ENCODE measurements around the gene SMYD5. TPM values are rescaled to one million over a fixed set of nuclear protein-coding genes. Genes with fewer than 3 reads are reported as not detected.

The SMYD5 gene
- total and polyA plus RNA-seq, 2 donors (not counting 1 experiment from before 2014, with no cell fraction given), result 31.9 to 41.0 TPM

DNA sequence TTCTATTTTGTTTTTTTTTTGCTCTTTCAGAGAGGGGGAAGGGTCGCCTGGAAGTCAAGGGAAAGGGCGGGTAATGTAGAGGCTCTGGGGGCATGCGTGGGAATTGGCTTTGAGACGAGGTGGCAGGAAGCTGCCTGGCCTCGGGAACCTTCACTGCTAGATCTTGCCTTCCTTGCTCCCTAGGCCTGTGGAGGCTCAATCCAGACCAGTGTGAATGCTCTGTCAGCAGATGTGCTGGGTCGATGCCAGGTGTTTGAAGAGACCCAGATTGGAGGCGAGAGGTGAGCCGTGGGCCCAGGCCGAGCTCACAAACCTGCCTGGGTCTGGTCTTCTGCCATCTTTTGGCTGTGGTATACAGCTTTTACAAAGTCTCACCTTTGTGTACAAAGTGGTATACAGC, 35.6 kb downstream of the SMYD5 start:
- ChIA-PET CTCF (interaction anchor here (1.0 kb wide), 1 partner anchor 16 kb away, joined by 3 read pairs; the partner anchor contains the start of gene CCT7), POLR2A (no interaction called here)
- Histone ChIP-seq H3K4me3 (ENCODE audit: control extremely low read depth in 1 of 5, extremely low read depth in 1 of 5, insufficient read depth in 1 of 5, low read depth in 2 of 5, low read length in 4 of 5) (no peak overlapping the region), H3K4me2 (replicated peaks; ENCODE audit: low read depth, low read length, poor library complexity, severe bottlenecking) (no peak overlapping the region), H3K4me1 (ENCODE audit: control insufficient read depth in 2 of 2, insufficient read depth in 2 of 2, low read length in 2 of 2) (no peaks in the 10 kb centered on the region), H3K36me3 (replicated peaks in 1 of 2; ENCODE audit: control extremely low read depth in 1 of 2, control insufficient read depth in 1 of 2, extremely low read depth in 1 of 2, insufficient read depth in 2 of 2, low read length in 1 of 2) (peaks cover 7 to 86% of the 10 kb centered on the region in 2 experiments), H3K79me2 (ENCODE audit: control insufficient read depth, insufficient read depth, low read length) (no peaks in the 10 kb centered on the region), H3K9ac (ENCODE audit: low read length) (no peak overlapping the region), H4K20me1 (ENCODE audit: control insufficient read depth, insufficient read depth, low read length, poor library complexity, severe bottlenecking) (peaks cover 34% of the 10 kb centered on the region), H3K27me3 (replicated peaks in 1 of 4; ENCODE audit: control extremely low read depth in 1 of 4, control insufficient read depth in 3 of 4, insufficient read depth in 4 of 4, low read length in 3 of 4) (no peaks in the 10 kb centered on the region), H3K9me3 (ENCODE audit: control extremely low read depth in 1 of 3, control insufficient read depth in 2 of 3, insufficient read depth in 1 of 3, low read length in 2 of 3) (no peaks in the 10 kb centered on the region), H3K27ac (ENCODE audit: low read length in 2 of 2) (no peak overlapping the region), H2AFZ (ENCODE audit: insufficient read depth, low read depth, low read length, poor library complexity, severe bottlenecking) (no peak overlapping the region)
- no peaks in the 10 kb centered on the region for H3K4me1 Mint-ChIP-seq
- DNase-seq (no peak), ATAC-seq (ENCODE audit: low read depth) (no peak)
- WGBS (ENCODE audit: insufficient coverage), result over 99% methylated on average over 9 of the region's 9 CpGs
- intact Hi-C loops (cut with micrococcal nuclease), result no loop called here
- no peak overlapping the region for H3K4me3 Mint-ChIP-seq
- TF ChIP-seq, protein P1, sequence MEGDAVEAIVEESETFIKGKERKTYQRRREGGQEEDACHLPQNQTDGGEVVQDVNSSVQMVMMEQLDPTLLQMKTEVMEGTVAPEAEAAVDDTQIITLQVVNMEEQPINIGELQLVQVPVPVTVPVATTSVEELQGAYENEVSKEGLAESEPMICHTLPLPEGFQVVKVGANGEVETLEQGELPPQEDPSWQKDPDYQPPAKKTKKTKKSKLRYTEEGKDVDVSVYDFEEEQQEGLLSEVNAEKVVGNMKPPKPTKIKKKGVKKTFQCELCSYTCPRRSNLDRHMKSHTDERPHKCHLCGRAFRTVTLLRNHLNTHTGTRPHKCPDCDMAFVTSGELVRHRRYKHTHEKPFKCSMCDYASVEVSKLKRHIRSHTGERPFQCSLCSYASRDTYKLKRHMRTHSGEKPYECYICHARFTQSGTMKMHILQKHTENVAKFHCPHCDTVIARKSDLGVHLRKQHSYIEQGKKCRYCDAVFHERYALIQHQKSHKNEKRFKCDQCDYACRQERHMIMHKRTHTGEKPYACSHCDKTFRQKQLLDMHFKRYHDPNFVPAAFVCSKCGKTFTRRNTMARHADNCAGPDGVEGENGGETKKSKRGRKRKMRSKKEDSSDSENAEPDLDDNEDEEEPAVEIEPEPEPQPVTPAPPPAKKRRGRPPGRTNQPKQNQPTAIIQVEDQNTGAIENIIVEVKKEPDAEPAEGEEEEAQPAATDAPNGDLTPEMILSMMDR (IDR thresholded peaks at IDR 0.05), result no peak
- TF ChIP-seq EZH2 (IDR thresholded peaks at IDR 0.05; ENCODE audit: borderline replicate concordance, insufficient read depth, low read depth, low read length, poor library complexity, severe bottlenecking), result no peak
- H3K27ac Mint-ChIP-seq, result no peak overlapping the region
- H3K27me3 Mint-ChIP-seq, result no peaks in the 10 kb centered on the region
- H3K9me3 Mint-ChIP-seq (ENCODE audit: insufficient read depth), result no peaks in the 10 kb centered on the region

DNA sequence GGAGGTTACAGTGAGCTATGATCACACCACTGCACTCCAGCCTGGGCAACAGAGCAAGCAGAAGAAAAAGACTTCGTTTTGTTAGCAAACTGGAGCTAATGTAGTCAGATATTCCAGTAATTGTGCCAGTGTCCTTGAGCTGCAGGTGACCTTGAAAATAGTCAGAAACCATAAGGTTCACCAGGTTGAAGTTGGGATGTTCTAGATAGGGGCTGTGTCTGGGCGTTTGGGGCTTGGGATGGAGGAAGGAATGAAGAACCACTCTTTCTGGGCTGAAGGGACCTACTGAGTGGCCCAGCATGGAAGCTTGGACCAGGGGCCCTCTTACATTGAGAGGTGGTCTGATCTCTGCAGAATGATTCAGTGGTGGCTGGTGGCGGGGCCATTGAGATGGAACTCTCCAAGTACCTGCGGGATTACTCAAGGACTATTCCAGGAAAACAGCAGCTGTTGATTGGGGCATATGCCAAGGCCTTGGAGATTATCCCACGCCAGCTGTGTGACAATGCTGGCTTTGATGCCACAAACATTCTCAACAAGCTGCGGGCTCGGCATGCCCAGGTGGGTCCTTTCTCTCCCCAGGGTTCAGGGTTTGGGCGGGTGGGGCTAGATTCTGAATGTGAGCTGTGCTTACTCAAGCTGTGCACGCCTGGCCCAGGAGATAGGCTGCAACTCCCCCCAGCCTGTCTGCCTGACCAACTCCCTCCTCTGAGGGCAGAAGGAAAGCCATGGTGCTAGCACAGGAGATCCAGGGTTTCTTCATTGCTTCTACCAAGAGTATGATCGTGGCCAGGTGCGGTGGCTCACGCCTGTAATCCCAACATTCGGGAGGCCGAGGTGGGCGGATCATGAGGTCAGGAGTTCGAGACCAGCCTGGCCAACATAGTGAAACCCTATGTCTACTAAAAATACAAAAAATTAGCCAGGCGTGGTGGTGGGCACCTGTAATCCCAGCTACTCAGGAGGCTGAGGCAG, 37.1 kb downstream of the SMYD5 start:
- H3K4me2 ChIP-seq (replicated peaks; ENCODE audit: low read depth, low read length, poor library complexity, severe bottlenecking), result no peak overlapping the region
- H3K36me3 ChIP-seq (replicated peaks in 1 of 2; ENCODE audit: control extremely low read depth in 1 of 2, control insufficient read depth in 1 of 2, extremely low read depth in 1 of 2, insufficient read depth in 2 of 2, low read length in 1 of 2), result peaks cover 7 to 71% of the 10 kb centered on the region in 2 experiments
- no peaks in the 10 kb centered on the region for H3K4me1 Mint-ChIP-seq
- H3K27ac ChIP-seq (ENCODE audit: low read length in 2 of 2), result no peak overlapping the region
- no peaks in the 10 kb centered on the region for H3K4me1 ChIP-seq (ENCODE audit: control insufficient read depth in 2 of 2, insufficient read depth in 2 of 2, low read length in 2 of 2)
- POLR2A ChIA-PET, result no interaction called here
- no peak overlapping the region for H3K27ac Mint-ChIP-seq
- WGBS (ENCODE audit: insufficient coverage), result 94% methylated on average over 12 of the region's 17 CpGs
- no peaks in the 10 kb centered on the region for H3K9me3 Mint-ChIP-seq (ENCODE audit: insufficient read depth)
- ATAC-seq (ENCODE audit: low read depth) (no peak), DNase-seq (no peak)
- H3K4me3 ChIP-seq (ENCODE audit: control extremely low read depth in 1 of 5, extremely low read depth in 1 of 5, insufficient read depth in 1 of 5, low read depth in 2 of 5, low read length in 4 of 5), result no peak overlapping the region
- no peaks in the 10 kb centered on the region for H3K9me3 ChIP-seq (ENCODE audit: control extremely low read depth in 1 of 3, control insufficient read depth in 2 of 3, insufficient read depth in 1 of 3, low read length in 2 of 3)
- intact Hi-C loops (cut with micrococcal nuclease), result no loop called here
- no peak overlapping the region for H3K9ac ChIP-seq (ENCODE audit: low read length)
- no peak for TF ChIP-seq EZH2 (IDR thresholded peaks at IDR 0.05; ENCODE audit: borderline replicate concordance, insufficient read depth, low read depth, low read length, poor library complexity, severe bottlenecking)
- H3K27me3 Mint-ChIP-seq, result no peaks in the 10 kb centered on the region
- H3K4me3 Mint-ChIP-seq, result no peak overlapping the region
- H2AFZ ChIP-seq (ENCODE audit: insufficient read depth, low read depth, low read length, poor library complexity, severe bottlenecking), result no peak overlapping the region
- CTCF ChIA-PET, result interaction anchor here (1.0 to 1.4 kb wide), 2 partner anchors 12 to 17 kb away, joined by 3 read pairs; partner anchors contain the start of gene CCT7
- no peaks in the 10 kb centered on the region for H3K27me3 ChIP-seq (replicated peaks in 1 of 4; ENCODE audit: control extremely low read depth in 1 of 4, control insufficient read depth in 3 of 4, insufficient read depth in 4 of 4, low read length in 3 of 4)
- no peaks in the 10 kb centered on the region for H3K79me2 ChIP-seq (ENCODE audit: control insufficient read depth, insufficient read depth, low read length)
- H4K20me1 ChIP-seq (ENCODE audit: control insufficient read depth, insufficient read depth, low read length, poor library complexity, severe bottlenecking), result peaks cover 20% of the 10 kb centered on the region

All from B cell (primary cell).